H1 (cell line): ENCODE results near the gene STK39. TPM values are rescaled to one million over a fixed set of nuclear protein-coding genes. Genes with fewer than 3 reads are reported as not detected.

Experiments used
- polyA plus RNA-seq, 7 experiments: library from polyadenylated mRNA; depleted of rRNA in 3 of 7; stranded (reverse) in 5 of 7; unstranded in 2 of 7; fragments of >200 nt in 5 of 7; fragments of 200-250 nt in 2 of 7; gene quantifications; 1 replicate in 5 of 7; 2 replicates in 1 of 7; 4 replicates in 1 of 7; pipeline versions ENCODE4 v1.2.1 to v1.2.3, GENCODE V29; 2011 to 2013; ENCODE audit warnings: missing spikeins in 2 of 7, mixed read lengths in 2 of 7
- total RNA-seq: library from RNA; stranded (reverse); fragmentation: NEBNext Ultra II Directional; extraction: Animal tissue kit (Norgen Biotek cat#: 25700); gene quantifications from 2 replicates; pipeline ENCODE4 v1.2.1, GENCODE V29; 2021
- TF ChIP-seq, protein P1 (sequence below): fragments of 300-600 bp; sonication (generic); IDR thresholded peaks from 2 replicates; pipeline ENCODE4 v1.7.1; 2012; ENCODE audit warnings: low read length, moderate library complexity, mild to moderate bottlenecking, inconsistent platforms; ENCODE audit not compliant: insufficient replicate concordance

STK39 gene
- total and polyA plus RNA-seq, 2 of the 8 experiments (the other 6 are each of a cell fraction or from before 2014, with no cell fraction given) = 13.7 to 23.8 TPM

DNA sequence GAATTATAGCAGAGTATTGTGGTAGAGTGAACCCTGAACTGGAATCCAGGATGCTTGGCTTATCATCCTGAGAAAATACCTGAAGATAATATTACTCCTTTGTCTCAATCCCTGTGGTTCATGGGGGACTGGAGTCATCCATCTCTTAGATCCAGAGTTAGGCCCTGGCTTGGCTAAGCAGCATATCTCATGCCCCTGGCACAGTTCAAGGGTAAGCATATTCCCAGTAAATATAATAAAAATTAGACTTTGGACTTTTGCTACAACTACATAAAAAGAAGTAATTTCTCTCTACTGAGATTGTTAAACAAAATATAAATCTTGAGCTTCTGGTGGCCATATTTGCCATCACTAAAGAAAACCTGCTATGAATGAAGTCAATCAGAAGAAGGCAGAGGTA lies 47.7 kb upstream of the STK39 start (continued):
- TF ChIP-seq, protein P1, sequence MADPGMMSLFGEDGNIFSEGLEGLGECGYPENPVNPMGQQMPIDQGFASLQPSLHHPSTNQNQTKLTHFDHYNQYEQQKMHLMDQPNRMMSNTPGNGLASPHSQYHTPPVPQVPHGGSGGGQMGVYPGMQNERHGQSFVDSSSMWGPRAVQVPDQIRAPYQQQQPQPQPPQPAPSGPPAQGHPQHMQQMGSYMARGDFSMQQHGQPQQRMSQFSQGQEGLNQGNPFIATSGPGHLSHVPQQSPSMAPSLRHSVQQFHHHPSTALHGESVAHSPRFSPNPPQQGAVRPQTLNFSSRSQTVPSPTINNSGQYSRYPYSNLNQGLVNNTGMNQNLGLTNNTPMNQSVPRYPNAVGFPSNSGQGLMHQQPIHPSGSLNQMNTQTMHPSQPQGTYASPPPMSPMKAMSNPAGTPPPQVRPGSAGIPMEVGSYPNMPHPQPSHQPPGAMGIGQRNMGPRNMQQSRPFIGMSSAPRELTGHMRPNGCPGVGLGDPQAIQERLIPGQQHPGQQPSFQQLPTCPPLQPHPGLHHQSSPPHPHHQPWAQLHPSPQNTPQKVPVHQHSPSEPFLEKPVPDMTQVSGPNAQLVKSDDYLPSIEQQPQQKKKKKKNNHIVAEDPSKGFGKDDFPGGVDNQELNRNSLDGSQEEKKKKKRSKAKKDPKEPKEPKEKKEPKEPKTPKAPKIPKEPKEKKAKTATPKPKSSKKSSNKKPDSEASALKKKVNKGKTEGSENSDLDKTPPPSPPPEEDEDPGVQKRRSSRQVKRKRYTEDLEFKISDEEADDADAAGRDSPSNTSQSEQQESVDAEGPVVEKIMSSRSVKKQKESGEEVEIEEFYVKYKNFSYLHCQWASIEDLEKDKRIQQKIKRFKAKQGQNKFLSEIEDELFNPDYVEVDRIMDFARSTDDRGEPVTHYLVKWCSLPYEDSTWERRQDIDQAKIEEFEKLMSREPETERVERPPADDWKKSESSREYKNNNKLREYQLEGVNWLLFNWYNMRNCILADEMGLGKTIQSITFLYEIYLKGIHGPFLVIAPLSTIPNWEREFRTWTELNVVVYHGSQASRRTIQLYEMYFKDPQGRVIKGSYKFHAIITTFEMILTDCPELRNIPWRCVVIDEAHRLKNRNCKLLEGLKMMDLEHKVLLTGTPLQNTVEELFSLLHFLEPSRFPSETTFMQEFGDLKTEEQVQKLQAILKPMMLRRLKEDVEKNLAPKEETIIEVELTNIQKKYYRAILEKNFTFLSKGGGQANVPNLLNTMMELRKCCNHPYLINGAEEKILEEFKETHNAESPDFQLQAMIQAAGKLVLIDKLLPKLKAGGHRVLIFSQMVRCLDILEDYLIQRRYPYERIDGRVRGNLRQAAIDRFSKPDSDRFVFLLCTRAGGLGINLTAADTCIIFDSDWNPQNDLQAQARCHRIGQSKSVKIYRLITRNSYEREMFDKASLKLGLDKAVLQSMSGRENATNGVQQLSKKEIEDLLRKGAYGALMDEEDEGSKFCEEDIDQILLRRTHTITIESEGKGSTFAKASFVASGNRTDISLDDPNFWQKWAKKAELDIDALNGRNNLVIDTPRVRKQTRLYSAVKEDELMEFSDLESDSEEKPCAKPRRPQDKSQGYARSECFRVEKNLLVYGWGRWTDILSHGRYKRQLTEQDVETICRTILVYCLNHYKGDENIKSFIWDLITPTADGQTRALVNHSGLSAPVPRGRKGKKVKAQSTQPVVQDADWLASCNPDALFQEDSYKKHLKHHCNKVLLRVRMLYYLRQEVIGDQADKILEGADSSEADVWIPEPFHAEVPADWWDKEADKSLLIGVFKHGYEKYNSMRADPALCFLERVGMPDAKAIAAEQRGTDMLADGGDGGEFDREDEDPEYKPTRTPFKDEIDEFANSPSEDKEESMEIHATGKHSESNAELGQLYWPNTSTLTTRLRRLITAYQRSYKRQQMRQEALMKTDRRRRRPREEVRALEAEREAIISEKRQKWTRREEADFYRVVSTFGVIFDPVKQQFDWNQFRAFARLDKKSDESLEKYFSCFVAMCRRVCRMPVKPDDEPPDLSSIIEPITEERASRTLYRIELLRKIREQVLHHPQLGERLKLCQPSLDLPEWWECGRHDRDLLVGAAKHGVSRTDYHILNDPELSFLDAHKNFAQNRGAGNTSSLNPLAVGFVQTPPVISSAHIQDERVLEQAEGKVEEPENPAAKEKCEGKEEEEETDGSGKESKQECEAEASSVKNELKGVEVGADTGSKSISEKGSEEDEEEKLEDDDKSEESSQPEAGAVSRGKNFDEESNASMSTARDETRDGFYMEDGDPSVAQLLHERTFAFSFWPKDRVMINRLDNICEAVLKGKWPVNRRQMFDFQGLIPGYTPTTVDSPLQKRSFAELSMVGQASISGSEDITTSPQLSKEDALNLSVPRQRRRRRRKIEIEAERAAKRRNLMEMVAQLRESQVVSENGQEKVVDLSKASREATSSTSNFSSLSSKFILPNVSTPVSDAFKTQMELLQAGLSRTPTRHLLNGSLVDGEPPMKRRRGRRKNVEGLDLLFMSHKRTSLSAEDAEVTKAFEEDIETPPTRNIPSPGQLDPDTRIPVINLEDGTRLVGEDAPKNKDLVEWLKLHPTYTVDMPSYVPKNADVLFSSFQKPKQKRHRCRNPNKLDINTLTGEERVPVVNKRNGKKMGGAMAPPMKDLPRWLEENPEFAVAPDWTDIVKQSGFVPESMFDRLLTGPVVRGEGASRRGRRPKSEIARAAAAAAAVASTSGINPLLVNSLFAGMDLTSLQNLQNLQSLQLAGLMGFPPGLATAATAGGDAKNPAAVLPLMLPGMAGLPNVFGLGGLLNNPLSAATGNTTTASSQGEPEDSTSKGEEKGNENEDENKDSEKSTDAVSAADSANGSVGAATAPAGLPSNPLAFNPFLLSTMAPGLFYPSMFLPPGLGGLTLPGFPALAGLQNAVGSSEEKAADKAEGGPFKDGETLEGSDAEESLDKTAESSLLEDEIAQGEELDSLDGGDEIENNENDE = no peak
